Neural progenitor cell (in vitro differentiated cells): Measurements from ENCODE around the gene PDE3A. TPM values are rescaled to one million over a fixed set of nuclear protein-coding genes. Genes with fewer than 3 reads are reported as not detected.

ENCODE experiments used
- DNase-seq: peaks from one replicate; pipeline ENCODE4 v3.0.0-alpha.2; 2016; ENCODE audit warnings: low spot score
- H2AFZ ChIP-seq: fragments of 200-600 bp; sonication (generic); replicated peaks from 2 replicates; pipeline ENCODE4 v1.6.1; 2016; ENCODE audit warnings: antibody characterized with exemption
- H3F3A ChIP-seq: fragments of 200-600 bp; sonication (generic); 2 replicates; pipeline ENCODE4 v1.6.1; 2016; ENCODE audit warnings: antibody characterized with exemption, low read depth
- H3K27ac ChIP-seq: fragments of 200-600 bp; sonication (generic); 2 replicates; pipeline ENCODE4 v1.5.1; 2016; ENCODE audit warnings: mild to moderate bottlenecking
- H3K27me3 ChIP-seq: fragments of 200-600 bp; sonication (generic); 2 replicates; pipeline ENCODE4 v1.6.1; 2016; ENCODE audit warnings: mild to moderate bottlenecking, moderate library complexity
- H3K36me3 ChIP-seq: fragments of 200-600 bp; sonication (generic); 2 replicates; pipeline ENCODE4 v1.5.1; 2016
- H3K4me1 ChIP-seq: fragments of 200-600 bp; sonication (generic); 2 replicates; pipeline ENCODE4 v1.6.1; 2016; ENCODE audit warnings: mixed run types
- H3K4me2 ChIP-seq: fragments of 200-600 bp; sonication (generic); 2 replicates; pipeline ENCODE4 v1.6.1; 2016
- H3K4me3 ChIP-seq: fragments of 200-600 bp; sonication (generic); 2 replicates; pipeline ENCODE4 v1.5.1; 2016
- H3K79me2 ChIP-seq: fragments of 200-600 bp; sonication (generic); 2 replicates; pipeline ENCODE4 v1.6.1; 2016; ENCODE audit warnings: low read depth
- H3K9ac ChIP-seq: fragments of 200-600 bp; sonication (generic); 2 replicates; pipeline ENCODE4 v1.6.1; 2016
- H3K9me3 ChIP-seq: fragments of 200-600 bp; sonication (generic); 2 replicates; pipeline ENCODE4 v1.5.1; 2016; ENCODE audit warnings: low read depth
- H4K20me1 ChIP-seq: fragments of 200-600 bp; sonication (generic); 2 replicates; pipeline ENCODE4 v1.6.1; 2016; ENCODE audit warnings: low read depth
- H3K27ac Mint-ChIP-seq: 3 replicates; pipeline ENCODE4 v1.8.0; 2021; ENCODE audit warnings: mixed read lengths
- H3K27me3 Mint-ChIP-seq: 2 replicates; pipeline ENCODE4 v1.8.0; 2022; ENCODE audit warnings: low read depth, mild to moderate bottlenecking, inconsistent platforms, moderate library complexity, mixed read lengths; ENCODE audit not compliant: insufficient read depth
- H3K36me3 Mint-ChIP-seq: 3 replicates; pipeline ENCODE4 v1.8.0; 2021; ENCODE audit warnings: mixed read lengths
- H3K4me1 Mint-ChIP-seq: 3 replicates; pipeline ENCODE4 v1.8.0; 2021; ENCODE audit warnings: mixed read lengths
- H3K4me3 Mint-ChIP-seq: 3 replicates; pipeline ENCODE4 v1.8.0; 2021; ENCODE audit warnings: mild to moderate bottlenecking, moderate library complexity, mixed read lengths
- H3K9me3 Mint-ChIP-seq: 3 replicates; pipeline ENCODE4 v1.8.0; 2020; ENCODE audit warnings: mixed read lengths
- CTCF ChIP-seq: fragments of 200-600 bp; sonication (generic); IDR thresholded peaks from 2 replicates; pipeline ENCODE4 v1.5.1; 2017; ENCODE audit warnings: antibody characterized with exemption, mild to moderate bottlenecking
- EZH2 ChIP-seq: fragments of 200-600 bp; sonication (generic); IDR thresholded peaks from 2 replicates; pipeline ENCODE4 v1.6.1; 2017; ENCODE audit warnings: antibody characterized with exemption, mild to moderate bottlenecking, moderate library complexity
- EZH2phosphoT487 ChIP-seq: fragments of 200-600 bp; sonication (generic); IDR thresholded peaks from 2 replicates; pipeline ENCODE4 v1.6.1; 2017; ENCODE audit warnings: antibody characterized with exemption
- total RNA-seq: library from RNA; depleted of rRNA; stranded (reverse); fragments of >200 nt; gene quantifications from 2 replicates; pipeline ENCODE4 v1.2.3, GENCODE V29; 2015; ENCODE audit warnings: low replicate concordance

The PDE3A gene
- total RNA-seq, 1 donor from 2014 or later: 0.47 TPM

- Histone ChIP-seq H2AFZ (peak overlapping the region; percentile 26), H3K27me3 (no peaks in the 10 kb centered on the region), H3K36me3 (no peaks in the 10 kb centered on the region), H3K4me1 (no peaks in the 10 kb centered on the region), H3K79me2 (no peaks in the 10 kb centered on the region), H3K4me3 (no peak overlapping the region), H3K27ac (no peak overlapping the region), H3K4me2 (no peak overlapping the region), H4K20me1 (no peaks in the 10 kb centered on the region), H3K9me3 (no peaks in the 10 kb centered on the region), H3F3A (no peaks in the 10 kb centered on the region), H3K9ac (no peak overlapping the region)
- TF ChIP-seq EZH2 (no peak), EZH2phosphoT487 (no peak), CTCF (no peak)
- Mint-ChIP-seq H3K27me3 (no peaks in the 10 kb centered on the region), H3K4me1 (no peaks in the 10 kb centered on the region), H3K27ac (no peak overlapping the region), H3K36me3 (no peaks in the 10 kb centered on the region), H3K4me3 (no peak overlapping the region), H3K9me3 (no peaks in the 10 kb centered on the region)
- no peak for DNase-seq
These were observed 177.9 kb downstream of the PDE3A start for GRCh38 chr12:20546267-20546666.

DNA sequence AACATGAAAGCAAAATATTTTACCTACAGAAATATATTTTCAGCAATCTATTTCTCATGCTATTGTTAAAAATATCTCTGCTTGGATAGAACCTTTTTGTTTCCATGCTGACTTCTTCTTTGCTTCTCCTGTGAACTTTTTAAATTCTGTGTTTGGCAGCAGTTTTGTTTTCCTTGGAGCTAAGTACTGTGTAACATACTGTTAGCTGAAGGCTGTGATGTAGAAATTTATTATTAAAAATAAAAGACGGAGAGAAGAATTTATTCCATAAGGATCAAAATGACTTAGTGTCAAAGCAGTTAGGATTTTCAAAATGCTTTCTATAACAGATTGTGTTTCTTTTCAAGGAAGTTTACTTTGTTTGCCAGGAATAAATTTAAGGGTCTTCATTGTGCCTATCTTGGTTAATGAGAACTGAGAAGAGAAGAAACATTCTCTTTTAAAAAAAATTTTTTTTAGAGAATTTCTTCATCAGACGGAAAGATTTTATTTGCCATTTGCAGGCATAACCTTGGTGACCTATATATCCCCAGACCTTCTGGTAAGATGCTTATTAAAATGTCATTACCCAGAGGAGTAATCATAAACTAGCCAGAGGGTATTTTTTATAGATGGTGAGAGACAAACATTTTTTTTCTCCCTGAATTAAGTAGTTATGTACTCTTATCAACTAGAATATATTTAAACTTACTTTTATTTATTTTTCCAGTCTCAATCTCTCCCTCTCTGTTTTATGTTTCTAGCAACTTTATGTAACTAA, 179.7 kb downstream of the PDE3A start:
- Histone ChIP-seq H3K9ac (no peak overlapping the region), H4K20me1 (no peaks in the 10 kb centered on the region), H3K4me2 (no peak overlapping the region), H3K4me3 (no peak overlapping the region), H3K27me3 (no peaks in the 10 kb centered on the region), H3K4me1 (no peaks in the 10 kb centered on the region), H3K27ac (no peak overlapping the region), H3K9me3 (no peaks in the 10 kb centered on the region), H3K36me3 (no peaks in the 10 kb centered on the region), H2AFZ (no peak overlapping the region), H3K79me2 (no peaks in the 10 kb centered on the region), H3F3A (no peaks in the 10 kb centered on the region)
- no peak for TF ChIP-seq EZH2phosphoT487
- TF ChIP-seq CTCF: no peak
- no peak for TF ChIP-seq EZH2
- Mint-ChIP-seq H3K4me3 (no peak overlapping the region), H3K27ac (no peak overlapping the region), H3K36me3 (no peaks in the 10 kb centered on the region), H3K4me1 (no peaks in the 10 kb centered on the region), H3K27me3 (no peaks in the 10 kb centered on the region), H3K9me3 (peaks cover 2% of the 10 kb centered on the region)
- DNase-seq: no peak

GRCh38 chr12:20548611-20549010, 180.3 kb downstream of the PDE3A start:
- Histone ChIP-seq H4K20me1 (no peaks in the 10 kb centered on the region), H3K36me3 (no peaks in the 10 kb centered on the region), H3K4me1 (no peaks in the 10 kb centered on the region), H3K4me2 (no peak overlapping the region), H3K9ac (no peak overlapping the region), H3K27me3 (no peaks in the 10 kb centered on the region), H3F3A (no peaks in the 10 kb centered on the region), H3K9me3 (no peaks in the 10 kb centered on the region), H3K4me3 (no peak overlapping the region), H3K79me2 (no peaks in the 10 kb centered on the region), H2AFZ (no peak overlapping the region), H3K27ac (no peak overlapping the region)
- Mint-ChIP-seq H3K9me3 (peaks cover 2% of the 10 kb centered on the region), H3K36me3 (no peaks in the 10 kb centered on the region), H3K4me3 (no peak overlapping the region), H3K27ac (no peak overlapping the region), H3K27me3 (no peaks in the 10 kb centered on the region), H3K4me1 (no peaks in the 10 kb centered on the region)
- TF ChIP-seq EZH2 (no peak), EZH2phosphoT487 (no peak), CTCF (no peak)
- no peak for DNase-seq
